Dedifferentiated amniotic fluid mesenchymal stem cell (primary cell): ENCODE measurements around the gene ART4.
A peak's percentile ranks its signal among the peaks of the same experiment; 100 is the strongest.

Source experiments
- DNase-seq: peaks from one replicate; pipeline ENCODE4 v3.0.0-alpha.2; 2016; ENCODE audit errors: extremely low spot score

ART4 gene

GRCh38 chr12:14810953-14811483 is 32.3 kb downstream of the ART4 start:
- DNase-seq, result no peak

GRCh38 chr12:14810167-14810952 is 33.0 kb downstream of the ART4 start:
- DNase-seq, result no peak

- DNase-seq, result no peak
These were observed 39.5 kb downstream of the ART4 start for GRCh38 chr12:14803830-14804160.

- DNase-seq, result peak; percentile 100
These were observed 40.1 kb downstream of the ART4 start, which contains the start of the genes C12orf60 and WBP11 for GRCh38 chr12:14803011-14803829. C12orf60 (plus strand) TSS chr12:14803670; CDS start chr12:14822936, 19,266 bp downstream. WBP11 (minus strand) TSS chr12:14803478; CDS start chr12:14801383, 2,095 bp downstream.

GRCh38 chr12:14802721-14803010 is 40.7 kb downstream of the ART4 start:
- no peak for DNase-seq

- no peak for DNase-seq
These were observed 41.1 kb downstream of the ART4 start for GRCh38 chr12:14802247-14802646.

- DNase-seq, result no peak
These were observed 48.3 kb downstream of the ART4 start for GRCh38 chr12:14795028-14795448.

GRCh38 chr12:14785568-14785967 is 57.8 kb downstream of the ART4 start:
- no peak for DNase-seq

- no peak for DNase-seq
These were observed 58.9 kb downstream of the ART4 start for GRCh38 chr12:14784471-14784870.

- DNase-seq, result no peak
These were observed 60.6 kb downstream of the ART4 start for GRCh38 chr12:14782756-14783155.

GRCh38 chr12:14781563-14781962 is 61.8 kb downstream of the ART4 start:
- DNase-seq, result no peak

- no peak for DNase-seq
These were observed 62.5 kb downstream of the ART4 start for GRCh38 chr12:14780859-14781258.

GRCh38 chr12:14779834-14780233 is 63.5 kb downstream of the ART4 start:
- no peak for DNase-seq

GRCh38 chr12:14777271-14777670 is 66.1 kb downstream of the ART4 start:
- DNase-seq, result no peak

GRCh38 chr12:14776236-14776961 is 66.9 kb downstream of the ART4 start:
- no peak for DNase-seq

- peak; percentile 52 for DNase-seq
These were observed 67.7 kb downstream of the ART4 start for GRCh38 chr12:14775636-14775980.
